Epithelial cell of esophagus (primary cell): Measurements from ENCODE around the gene TICRR.
A peak's percentile ranks its signal among the peaks of the same experiment; 100 is the strongest.
"Not testable (repeated sequence)": the region's sequence is repeated elsewhere in the genome, so short reads cannot be mapped to it uniquely, and the experiment has no call there.

ENCODE experiments used
- DNase-seq: peaks from one replicate; pipeline ENCODE4 v3.0.0; 2010; ENCODE audit warnings: low read depth
- H3K4me3 ChIP-seq: 2 replicates; pipeline ENCODE4 v1.5.1; 2011; ENCODE audit warnings: mild to moderate bottlenecking, low read length, control low read depth
- TF ChIP-seq, protein P1 (sequence below): IDR thresholded peaks from 2 replicates; pipeline ENCODE4 v1.5.1; 2011; ENCODE audit warnings: low read depth, mild to moderate bottlenecking, low read length, control low read depth, inconsistent platforms; ENCODE audit not compliant: insufficient read depth; ENCODE audit errors: missing control alignments

TICRR gene

DNA sequence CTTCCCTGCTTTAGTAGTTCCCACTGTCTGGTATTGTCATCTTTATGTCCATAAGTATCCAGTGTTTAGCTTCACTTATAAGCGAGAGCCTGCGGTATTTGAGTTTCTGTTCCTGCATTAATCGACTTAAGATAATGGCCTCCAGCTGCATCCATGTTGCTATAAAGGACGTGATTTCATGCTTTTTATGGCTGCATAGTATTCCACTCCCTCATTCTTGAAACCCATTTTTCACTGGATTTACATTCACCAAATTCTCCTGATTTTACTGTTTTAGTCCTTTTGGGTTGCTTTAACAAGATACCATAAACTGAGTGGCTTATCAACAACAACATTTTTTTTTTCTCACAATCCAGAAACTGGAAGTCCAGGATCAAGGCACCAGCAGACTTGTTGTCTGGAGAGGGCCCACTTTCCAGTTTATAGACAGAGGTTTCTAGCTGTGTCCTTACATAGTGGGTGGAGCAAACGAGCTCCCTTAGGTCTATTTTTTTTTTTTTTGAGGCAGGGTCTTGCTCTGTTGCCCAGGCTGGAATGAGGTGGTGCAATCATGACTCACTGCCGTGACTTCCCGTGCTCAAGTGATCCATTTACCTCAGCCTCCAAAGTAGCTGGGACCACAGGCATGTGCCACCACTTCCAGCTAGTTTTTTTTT, 6.1 kb upstream of the TICRR start:
- no peak for DNase-seq
- H3K4me3 ChIP-seq: no peak overlapping the region
- TF ChIP-seq, protein P1, sequence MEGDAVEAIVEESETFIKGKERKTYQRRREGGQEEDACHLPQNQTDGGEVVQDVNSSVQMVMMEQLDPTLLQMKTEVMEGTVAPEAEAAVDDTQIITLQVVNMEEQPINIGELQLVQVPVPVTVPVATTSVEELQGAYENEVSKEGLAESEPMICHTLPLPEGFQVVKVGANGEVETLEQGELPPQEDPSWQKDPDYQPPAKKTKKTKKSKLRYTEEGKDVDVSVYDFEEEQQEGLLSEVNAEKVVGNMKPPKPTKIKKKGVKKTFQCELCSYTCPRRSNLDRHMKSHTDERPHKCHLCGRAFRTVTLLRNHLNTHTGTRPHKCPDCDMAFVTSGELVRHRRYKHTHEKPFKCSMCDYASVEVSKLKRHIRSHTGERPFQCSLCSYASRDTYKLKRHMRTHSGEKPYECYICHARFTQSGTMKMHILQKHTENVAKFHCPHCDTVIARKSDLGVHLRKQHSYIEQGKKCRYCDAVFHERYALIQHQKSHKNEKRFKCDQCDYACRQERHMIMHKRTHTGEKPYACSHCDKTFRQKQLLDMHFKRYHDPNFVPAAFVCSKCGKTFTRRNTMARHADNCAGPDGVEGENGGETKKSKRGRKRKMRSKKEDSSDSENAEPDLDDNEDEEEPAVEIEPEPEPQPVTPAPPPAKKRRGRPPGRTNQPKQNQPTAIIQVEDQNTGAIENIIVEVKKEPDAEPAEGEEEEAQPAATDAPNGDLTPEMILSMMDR: no peak

GRCh38 chr15:89575656-89576416, 567 bp downstream of the TICRR start:
- TF ChIP-seq, protein P1: no peak
- DNase-seq: peak; percentile 28
- H3K4me3 ChIP-seq: peak overlapping the region; percentile 65

DNA sequence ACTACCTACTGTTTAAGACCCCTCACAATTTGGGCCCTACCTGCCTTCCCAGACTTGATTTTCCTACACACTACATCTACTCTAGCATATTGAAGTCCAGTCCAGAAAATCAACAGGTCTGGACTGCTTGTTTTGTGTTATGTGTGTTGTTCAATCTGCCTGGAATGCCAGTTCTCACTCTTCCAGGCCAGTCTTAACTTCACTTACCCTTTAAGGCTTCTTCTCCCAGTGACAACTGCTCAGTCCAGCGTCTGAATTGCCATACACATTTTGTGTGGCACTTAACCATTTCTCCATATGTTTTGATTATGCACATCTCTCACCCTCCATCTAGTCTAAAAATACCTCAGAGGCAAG, 1.1 kb downstream of the TICRR start:
- peak overlapping the region; percentile 65 for H3K4me3 ChIP-seq
- TF ChIP-seq, protein P1: no peak
- DNase-seq: peak; percentile 31

GRCh38 chr15:89577776-89578115, 2.5 kb downstream of the TICRR start:
- H3K4me3 ChIP-seq: peak overlapping the region; percentile 24
- TF ChIP-seq, protein P1: no peak
- no peak for DNase-seq

GRCh38 chr15:89578146-89578545, 2.9 kb downstream of the TICRR start:
- DNase-seq: no peak
- peak overlapping the region; percentile 24 for H3K4me3 ChIP-seq
- TF ChIP-seq, protein P1: no peak

- not testable (repeated sequence) for DNase-seq, H3K4me3 ChIP-seq
These were observed 5.5 kb downstream of the TICRR start for GRCh38 chr15:89580747-89581146.

DNA sequence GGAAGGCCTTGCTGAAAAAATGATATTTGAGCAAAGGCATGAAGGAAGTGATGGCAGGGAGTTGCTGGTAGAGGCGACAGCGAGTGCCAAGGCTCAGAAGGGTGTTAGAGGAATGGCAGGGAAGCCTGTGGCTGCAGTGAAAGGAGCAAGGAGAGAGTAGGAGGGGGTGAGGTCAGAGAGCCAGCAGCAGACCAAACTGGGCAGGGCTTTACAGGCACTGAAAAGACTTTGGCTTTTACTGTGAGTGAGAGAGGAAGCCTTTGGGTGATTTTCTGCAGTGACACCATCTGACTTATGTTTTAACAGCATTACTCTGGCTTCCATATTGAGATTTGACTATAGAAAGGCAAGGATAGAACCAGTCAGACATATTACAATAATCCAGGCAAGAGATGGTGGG, 11.4 kb downstream of the TICRR start:
- no peak for DNase-seq
- TF ChIP-seq, protein P1: no peak
- no peak overlapping the region for H3K4me3 ChIP-seq
